GM23248 (cell line): ENCODE measurements around the gene USP30.

Experiments used
- EZH2 ChIP-seq: fragments of 200-600 bp; sonication (generic); IDR thresholded peaks from 2 replicates; pipeline ENCODE4 v1.6.1; 2018; ENCODE audit warnings: antibody characterized with exemption, mild to moderate bottlenecking; ENCODE audit not compliant: insufficient read depth, poor library complexity, severe bottlenecking
- EZH2phosphoT487 ChIP-seq: fragments of 200-600 bp; sonication (generic); IDR thresholded peaks from 2 replicates; pipeline ENCODE4 v1.6.1; 2018; ENCODE audit warnings: antibody characterized with exemption, moderate library complexity, mild to moderate bottlenecking, low read depth; ENCODE audit not compliant: insufficient read depth

- TF ChIP-seq EZH2: no peak
- TF ChIP-seq EZH2phosphoT487: no peak
Observed at GRCh38 chr12:109097435-109098182, 45.2 kb downstream of the USP30 start, which contains the start of gene UNG.
